Activated naive CD4-positive, alpha-beta T cell treated with anti-CD3 and anti-CD28 coated beads, Interleukin-2, amount 10 ng/mL, durations not matched to agents 7 days and 5 days (primary cell): ENCODE data around the gene CLEC4M.
"Not testable (repeated sequence)": the region's sequence is repeated elsewhere in the genome, so short reads cannot be mapped to it uniquely, and the experiment has no call there.

Source experiments
- CTCF ChIA-PET: fragments of 350-600 bp; sonication (Branson Sonifier 250); formaldehyde crosslinking; loops from one replicate; lab custom pipeline; 2021; ENCODE audit warnings: antibody characterized with exemption; lab: Charles Lee
- DNase-seq: peaks from one replicate; pipeline ENCODE4 v3.0.0-alpha.2; 2020
- H3K27ac Mint-ChIP-seq: one replicate; pipeline ENCODE4 v1.8.0; 2021; ENCODE audit warnings: mild to moderate bottlenecking, moderate library complexity, mixed read lengths
- H3K27me3 Mint-ChIP-seq: one replicate; pipeline ENCODE4 v1.8.0; 2021; ENCODE audit warnings: mild to moderate bottlenecking, mixed read lengths
- H3K36me3 Mint-ChIP-seq: one replicate; pipeline ENCODE4 v1.8.0; 2021; ENCODE audit warnings: mixed read lengths
- H3K4me1 Mint-ChIP-seq: one replicate; pipeline ENCODE4 v1.8.0; 2021; ENCODE audit warnings: mixed read lengths
- H3K4me3 Mint-ChIP-seq: one replicate; pipeline ENCODE4 v1.8.0; 2021; ENCODE audit warnings: mild to moderate bottlenecking, moderate library complexity, mixed read lengths
- H3K9me3 Mint-ChIP-seq: one replicate; pipeline ENCODE4 v1.8.0; 2021; ENCODE audit warnings: mixed read lengths

CLEC4M gene

GRCh38 chr19:7734220-7735203, 28.5 kb upstream of the CLEC4M start:
- no peaks in the 10 kb centered on the region for H3K4me1 Mint-ChIP-seq
- CTCF ChIA-PET: no interaction called here
- H3K9me3 Mint-ChIP-seq: no peaks in the 10 kb centered on the region
- H3K36me3 Mint-ChIP-seq: no peaks in the 10 kb centered on the region
- no peak overlapping the region for H3K27ac Mint-ChIP-seq
- H3K4me3 Mint-ChIP-seq: no peak overlapping the region
- DNase-seq: no peak
- peaks cover 60% of the 10 kb centered on the region for H3K27me3 Mint-ChIP-seq

GRCh38 chr19:7736148-7736547, 26.9 kb upstream of the CLEC4M start:
- no peaks in the 10 kb centered on the region for H3K36me3 Mint-ChIP-seq
- no peaks in the 10 kb centered on the region for H3K4me1 Mint-ChIP-seq
- H3K27ac Mint-ChIP-seq: no peak overlapping the region
- no peak for DNase-seq
- CTCF ChIA-PET: no interaction called here
- H3K9me3 Mint-ChIP-seq: no peaks in the 10 kb centered on the region
- peaks cover 53% of the 10 kb centered on the region for H3K27me3 Mint-ChIP-seq
- H3K4me3 Mint-ChIP-seq: no peak overlapping the region

- H3K27ac Mint-ChIP-seq: no peak overlapping the region
- no peak for DNase-seq
- peaks cover 47% of the 10 kb centered on the region for H3K27me3 Mint-ChIP-seq
- H3K36me3 Mint-ChIP-seq: no peaks in the 10 kb centered on the region
- no peaks in the 10 kb centered on the region for H3K4me1 Mint-ChIP-seq
- no peaks in the 10 kb centered on the region for H3K9me3 Mint-ChIP-seq
- no peak overlapping the region for H3K4me3 Mint-ChIP-seq
- CTCF ChIA-PET: no interaction called here
Measured at GRCh38 chr19:7737215-7737614, 25.8 kb upstream of the CLEC4M start.

GRCh38 chr19:7738023-7738422, 25.0 kb upstream of the CLEC4M start:
- H3K36me3 Mint-ChIP-seq: no peaks in the 10 kb centered on the region
- no peak overlapping the region for H3K4me3 Mint-ChIP-seq
- CTCF ChIA-PET: no interaction called here
- no peak for DNase-seq
- no peaks in the 10 kb centered on the region for H3K9me3 Mint-ChIP-seq
- no peaks in the 10 kb centered on the region for H3K4me1 Mint-ChIP-seq
- peaks cover 43% of the 10 kb centered on the region for H3K27me3 Mint-ChIP-seq
- H3K27ac Mint-ChIP-seq: no peak overlapping the region

GRCh38 chr19:7739211-7739755, 23.8 kb upstream of the CLEC4M start:
- Mint-ChIP-seq H3K27ac (no peak overlapping the region), H3K4me1 (no peaks in the 10 kb centered on the region), H3K27me3 (peaks cover 47% of the 10 kb centered on the region), H3K9me3 (no peaks in the 10 kb centered on the region), H3K4me3 (no peak overlapping the region), H3K36me3 (no peaks in the 10 kb centered on the region)
- CTCF ChIA-PET: no interaction called here
- DNase-seq: no peak

- no peaks in the 10 kb centered on the region for H3K4me1 Mint-ChIP-seq
- CTCF ChIA-PET: no interaction called here
- no peaks in the 10 kb centered on the region for H3K36me3 Mint-ChIP-seq
- H3K4me3 Mint-ChIP-seq: no peak overlapping the region
- no peak for DNase-seq
- no peak overlapping the region for H3K27ac Mint-ChIP-seq
- peaks cover 47% of the 10 kb centered on the region for H3K27me3 Mint-ChIP-seq
- no peaks in the 10 kb centered on the region for H3K9me3 Mint-ChIP-seq
Measured at GRCh38 chr19:7739801-7740681, 23.0 kb upstream of the CLEC4M start.

GRCh38 chr19:7740682-7741054, 22.4 kb upstream of the CLEC4M start:
- H3K4me3 Mint-ChIP-seq: no peak overlapping the region
- H3K27ac Mint-ChIP-seq: no peak overlapping the region
- CTCF ChIA-PET: no interaction called here
- DNase-seq: no peak
- no peaks in the 10 kb centered on the region for H3K36me3 Mint-ChIP-seq
- H3K4me1 Mint-ChIP-seq: no peaks in the 10 kb centered on the region
- H3K9me3 Mint-ChIP-seq: no peaks in the 10 kb centered on the region
- H3K27me3 Mint-ChIP-seq: peaks cover 49% of the 10 kb centered on the region

GRCh38 chr19:7742575-7742974, 20.5 kb upstream of the CLEC4M start:
- H3K9me3 Mint-ChIP-seq: no peaks in the 10 kb centered on the region
- H3K4me3 Mint-ChIP-seq: no peak overlapping the region
- H3K36me3 Mint-ChIP-seq: no peaks in the 10 kb centered on the region
- no peaks in the 10 kb centered on the region for H3K4me1 Mint-ChIP-seq
- H3K27me3 Mint-ChIP-seq: peaks cover 41% of the 10 kb centered on the region
- no peak for DNase-seq
- CTCF ChIA-PET: no interaction called here
- no peak overlapping the region for H3K27ac Mint-ChIP-seq

- no peak overlapping the region for H3K27ac Mint-ChIP-seq
- peaks cover 45% of the 10 kb centered on the region for H3K27me3 Mint-ChIP-seq
- DNase-seq: no peak
- H3K4me1 Mint-ChIP-seq: no peaks in the 10 kb centered on the region
- CTCF ChIA-PET: no interaction called here
- no peaks in the 10 kb centered on the region for H3K9me3 Mint-ChIP-seq
- H3K4me3 Mint-ChIP-seq: no peak overlapping the region
- H3K36me3 Mint-ChIP-seq: no peaks in the 10 kb centered on the region
Measured at GRCh38 chr19:7742991-7743390, 20.1 kb upstream of the CLEC4M start.

- H3K27ac Mint-ChIP-seq: no peak overlapping the region
- no peaks in the 10 kb centered on the region for H3K4me1 Mint-ChIP-seq
- CTCF ChIA-PET: no interaction called here
- peaks cover 46% of the 10 kb centered on the region for H3K27me3 Mint-ChIP-seq
- no peaks in the 10 kb centered on the region for H3K36me3 Mint-ChIP-seq
- no peak for DNase-seq
- no peak overlapping the region for H3K4me3 Mint-ChIP-seq
- no peaks in the 10 kb centered on the region for H3K9me3 Mint-ChIP-seq
Measured at GRCh38 chr19:7743425-7743841, 19.6 kb upstream of the CLEC4M start.

GRCh38 chr19:7744199-7744786, 18.8 kb upstream of the CLEC4M start:
- H3K36me3 Mint-ChIP-seq: no peaks in the 10 kb centered on the region
- H3K4me1 Mint-ChIP-seq: no peaks in the 10 kb centered on the region
- DNase-seq: no peak
- CTCF ChIA-PET: no interaction called here
- no peak overlapping the region for H3K27ac Mint-ChIP-seq
- peaks cover 44% of the 10 kb centered on the region for H3K27me3 Mint-ChIP-seq
- no peak overlapping the region for H3K4me3 Mint-ChIP-seq
- peaks cover 2% of the 10 kb centered on the region for H3K9me3 Mint-ChIP-seq

GRCh38 chr19:7744871-7745650, 18.0 kb upstream of the CLEC4M start:
- no peak overlapping the region for H3K27ac Mint-ChIP-seq
- H3K9me3 Mint-ChIP-seq: peaks cover 2% of the 10 kb centered on the region
- CTCF ChIA-PET: interaction anchor here (1.1 kb wide), 1 partner anchor 64 kb away, joined by 3 read pairs; the partner anchor contains the start of gene TRAPPC5
- H3K4me1 Mint-ChIP-seq: no peaks in the 10 kb centered on the region
- DNase-seq: no peak
- no peak overlapping the region for H3K4me3 Mint-ChIP-seq
- peaks cover 43% of the 10 kb centered on the region for H3K27me3 Mint-ChIP-seq
- no peaks in the 10 kb centered on the region for H3K36me3 Mint-ChIP-seq

GRCh38 chr19:7746306-7746705, 16.7 kb upstream of the CLEC4M start:
- CTCF ChIA-PET: interaction anchor here (1.1 kb wide), 1 partner anchor 65 kb away, joined by 3 read pairs; the partner anchor contains the start of gene TRAPPC5
- not testable (repeated sequence) for H3K4me1 Mint-ChIP-seq
- peaks cover 32% of the 10 kb centered on the region for H3K27me3 Mint-ChIP-seq

More at GRCh38 chr19:7746306-7746705, 16.7 kb upstream of the CLEC4M start:
- not testable (repeated sequence) for H3K27ac Mint-ChIP-seq, H3K36me3 Mint-ChIP-seq, H3K9me3 Mint-ChIP-seq, H3K4me3 Mint-ChIP-seq, DNase-seq
